A549 (cell line): ENCODE measurements around the gene RPN1.

ENCODE experiments used
- CHD4 ChIP-seq: fragments of 200-600 bp; sonication (generic); IDR thresholded peaks from 2 replicates; pipeline ENCODE4 v1.6.1; 2016; ENCODE audit warnings: antibody characterized with exemption, mild to moderate bottlenecking, borderline replicate concordance
- CTCF ChIP-seq: fragments of >200 bp; sonication (Bioruptor Twin); formaldehyde crosslinking; IDR thresholded peaks from 3 replicates; pipeline ENCODE4 v1.5.1; 2016
- KDM1A ChIP-seq: fragments of 200-600 bp; sonication (generic); IDR thresholded peaks from 2 replicates; pipeline ENCODE4 v1.6.1; 2016; ENCODE audit warnings: low read depth, mild to moderate bottlenecking
- NFE2L2 ChIP-seq: fragments of 150-350 bp; conservative IDR thresholded peaks from 2 replicates; pipeline ENCODE4 v1.6.1; 2014; ENCODE audit warnings: low read length
- POLR2A ChIP-seq: IDR thresholded peaks from 2 replicates; pipeline ENCODE4 v1.6.1; 2012; ENCODE audit warnings: mild to moderate bottlenecking, low read length
- RAD21 ChIP-seq, 2 experiments: fragments of >200 bp in 1 of 2; sonication (Bioruptor Twin) in 1 of 2; formaldehyde crosslinking in 1 of 2; IDR thresholded peaks in 1 of 2; conservative IDR thresholded peaks in 1 of 2; 2 replicates in 1 of 2; 3 replicates in 1 of 2; pipeline ENCODE4 v1.6.1; 2012 to 2018; ENCODE audit warnings: inconsistent platforms in 1 of 2
- RFX5 ChIP-seq: fragments of 450-650 bp; IDR thresholded peaks from 2 replicates; pipeline ENCODE4 v1.7.1; 2014; ENCODE audit warnings: antibody characterized with exemption, mild to moderate bottlenecking, moderate library complexity
- ZSCAN20 ChIP-seq: fragments of 250-450 bp; sonication (Bioruptor Pico); IDR thresholded peaks from 2 replicates; pipeline ENCODE4 v1.8.0; 2022; ENCODE audit warnings: mild to moderate bottlenecking, moderate library complexity

DNA sequence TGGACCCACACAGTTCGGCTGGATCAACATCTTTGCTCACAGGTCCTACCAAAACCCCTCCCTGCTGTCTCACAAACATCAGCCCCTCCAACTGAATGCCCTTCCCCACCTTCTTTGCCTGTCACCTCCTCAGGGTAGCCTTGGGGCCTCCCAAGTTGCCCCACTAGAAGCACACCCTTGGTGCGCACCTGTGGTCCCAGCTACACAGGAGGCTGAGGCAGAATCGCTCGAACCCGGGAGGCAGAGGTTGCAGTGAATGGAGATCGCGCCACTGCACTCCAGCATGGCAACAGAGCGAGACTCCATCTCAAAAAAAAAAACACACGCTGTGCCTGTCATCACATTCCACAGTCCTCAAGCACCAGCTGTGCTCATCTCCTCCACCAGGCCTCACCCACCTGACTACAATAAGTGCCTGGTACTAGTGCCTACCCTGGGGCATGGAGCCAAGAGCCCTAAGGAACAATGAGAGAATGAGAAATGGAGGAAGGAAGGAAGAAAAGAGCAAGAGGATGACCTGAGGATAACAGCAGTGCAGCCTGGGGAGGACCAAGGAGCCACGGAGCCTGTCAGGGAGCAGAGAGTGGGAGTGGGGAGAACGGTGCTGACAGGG, 26.0 kb downstream of the RPN1 start:
- no peak for TF ChIP-seq CTCF
- no peak for TF ChIP-seq KDM1A
- TF ChIP-seq NFE2L2 = no peak
- no peak for TF ChIP-seq CHD4
- TF ChIP-seq POLR2A = no peak
- no peak for TF ChIP-seq RFX5
- no peak for TF ChIP-seq ZSCAN20 (CRISPR knock-in tag)
- no peak for TF ChIP-seq RAD21 (conservative IDR thresholded peaks at IDR 0.05 in 1 of 2, IDR thresholded peaks at IDR 0.05 in 1 of 2)
